ENCODE results near the gene NBEA. TPM values are rescaled to one million over a fixed set of nuclear protein-coding genes. Genes with fewer than 3 reads are reported as not detected.
"Not testable (repeated sequence)": the region's sequence is repeated elsewhere in the genome, so short reads cannot be mapped to it uniquely, and the experiment has no call there.

Gene NBEA
- total RNA-seq, 2 donors from 2014 or later = 2.6 to 3.8 TPM

- no peak for DNase-seq
- no peak overlapping the region for H3K27ac Mint-ChIP-seq
- no peaks in the 10 kb centered on the region for H3K27me3 Mint-ChIP-seq
- no peak for ATAC-seq
- H3K9me3 ChIP-seq (ENCODE audit: control insufficient read depth, low read length, poor library complexity, severe bottlenecking) = no peaks in the 10 kb centered on the region
- no peaks in the 10 kb centered on the region for H3K4me1 Mint-ChIP-seq
- H3K4me3 Mint-ChIP-seq = no peak overlapping the region
- no peaks in the 10 kb centered on the region for H3K36me3 Mint-ChIP-seq (ENCODE audit: low read depth)
Measured at GRCh38 chr13:35675651-35676050, 733.6 kb downstream of the NBEA start.

- H3K27ac Mint-ChIP-seq; H3K36me3 Mint-ChIP-seq (ENCODE audit: low read depth); H3K4me1 Mint-ChIP-seq; DNase-seq; ATAC-seq; H3K4me3 Mint-ChIP-seq; H3K27me3 Mint-ChIP-seq; H3K9me3 ChIP-seq (ENCODE audit: control insufficient read depth, low read length, poor library complexity, severe bottlenecking): not testable (repeated sequence)
Measured at GRCh38 chr13:35677863-35678262, 735.8 kb downstream of the NBEA start.

- H3K9me3 ChIP-seq (ENCODE audit: control insufficient read depth, low read length, poor library complexity, severe bottlenecking) = no peaks in the 10 kb centered on the region
- H3K36me3 Mint-ChIP-seq (ENCODE audit: low read depth) = no peaks in the 10 kb centered on the region
- DNase-seq (no peak), ATAC-seq (no peak)
- H3K27me3 Mint-ChIP-seq = no peaks in the 10 kb centered on the region
- no peak overlapping the region for H3K27ac Mint-ChIP-seq
- H3K4me1 Mint-ChIP-seq = no peaks in the 10 kb centered on the region
- H3K4me3 Mint-ChIP-seq = no peak overlapping the region
Measured at GRCh38 chr13:35681685-35682084, 739.6 kb downstream of the NBEA start.

GRCh38 chr13:35684432-35684831 is 742.4 kb downstream of the NBEA start:
- Mint-ChIP-seq H3K4me1 (no peaks in the 10 kb centered on the region), H3K27ac (no peak overlapping the region), H3K36me3 (ENCODE audit: low read depth) (no peaks in the 10 kb centered on the region), H3K27me3 (no peaks in the 10 kb centered on the region), H3K4me3 (no peak overlapping the region)
- ATAC-seq (no peak), DNase-seq (no peak)
- no peaks in the 10 kb centered on the region for H3K9me3 ChIP-seq (ENCODE audit: control insufficient read depth, low read length, poor library complexity, severe bottlenecking)

GRCh38 chr13:35687336-35687735 is 745.3 kb downstream of the NBEA start:
- Mint-ChIP-seq H3K36me3 (ENCODE audit: low read depth) (no peaks in the 10 kb centered on the region), H3K4me3 (no peak overlapping the region), H3K4me1 (no peaks in the 10 kb centered on the region), H3K27ac (no peak overlapping the region), H3K27me3 (no peaks in the 10 kb centered on the region)
- ATAC-seq (no peak), DNase-seq (no peak)
- no peaks in the 10 kb centered on the region for H3K9me3 ChIP-seq (ENCODE audit: control insufficient read depth, low read length, poor library complexity, severe bottlenecking)

- H3K27ac Mint-ChIP-seq = no peak overlapping the region
- no peaks in the 10 kb centered on the region for H3K36me3 Mint-ChIP-seq (ENCODE audit: low read depth)
- no peak for DNase-seq
- H3K4me1 Mint-ChIP-seq = no peaks in the 10 kb centered on the region
- no peaks in the 10 kb centered on the region for H3K27me3 Mint-ChIP-seq
- no peaks in the 10 kb centered on the region for H3K9me3 ChIP-seq (ENCODE audit: control insufficient read depth, low read length, poor library complexity, severe bottlenecking)
- H3K4me3 Mint-ChIP-seq = no peak overlapping the region
- ATAC-seq = no peak
Measured at GRCh38 chr13:35690581-35691207, 748.6 kb downstream of the NBEA start.

GRCh38 chr13:35693134-35693784 is 751.2 kb downstream of the NBEA start:
- Mint-ChIP-seq H3K36me3 (ENCODE audit: low read depth) (no peaks in the 10 kb centered on the region), H3K4me3 (no peak overlapping the region), H3K27ac (no peak overlapping the region), H3K4me1 (no peaks in the 10 kb centered on the region), H3K27me3 (no peaks in the 10 kb centered on the region)
- H3K9me3 ChIP-seq (ENCODE audit: control insufficient read depth, low read length, poor library complexity, severe bottlenecking) = no peaks in the 10 kb centered on the region
- DNase-seq = no peak
- ATAC-seq = no peak

GRCh38 chr13:35694031-35694430 is 752.0 kb downstream of the NBEA start:
- H3K9me3 ChIP-seq (ENCODE audit: control insufficient read depth, low read length, poor library complexity, severe bottlenecking) = no peaks in the 10 kb centered on the region
- no peak for ATAC-seq
- H3K4me3 Mint-ChIP-seq = no peak overlapping the region
- no peak overlapping the region for H3K27ac Mint-ChIP-seq
- H3K27me3 Mint-ChIP-seq = no peaks in the 10 kb centered on the region
- no peaks in the 10 kb centered on the region for H3K36me3 Mint-ChIP-seq (ENCODE audit: low read depth)
- DNase-seq = no peak
- H3K4me1 Mint-ChIP-seq = no peaks in the 10 kb centered on the region

- Mint-ChIP-seq H3K4me3 (no peak overlapping the region), H3K27me3 (peaks cover 7% of the 10 kb centered on the region), H3K27ac (no peak overlapping the region), H3K36me3 (ENCODE audit: low read depth) (no peaks in the 10 kb centered on the region), H3K4me1 (no peaks in the 10 kb centered on the region)
- ATAC-seq (no peak), DNase-seq (no peak)
- H3K9me3 ChIP-seq (ENCODE audit: control insufficient read depth, low read length, poor library complexity, severe bottlenecking) = no peaks in the 10 kb centered on the region
Measured at GRCh38 chr13:35694549-35695447, 752.7 kb downstream of the NBEA start.

- no peaks in the 10 kb centered on the region for H3K9me3 ChIP-seq (ENCODE audit: control insufficient read depth, low read length, poor library complexity, severe bottlenecking)
- Mint-ChIP-seq H3K4me3 (no peak overlapping the region), H3K36me3 (ENCODE audit: low read depth) (no peaks in the 10 kb centered on the region), H3K27ac (no peak overlapping the region), H3K27me3 (peaks cover 7% of the 10 kb centered on the region), H3K4me1 (no peaks in the 10 kb centered on the region)
- no peak for ATAC-seq
- DNase-seq = no peak
Measured at GRCh38 chr13:35695448-35695770, 753.3 kb downstream of the NBEA start.

- no peak overlapping the region for H3K27ac Mint-ChIP-seq
Measured at GRCh38 chr13:35697186-35697730, 755.2 kb downstream of the NBEA start.

GRCh38 chr13:35698911-35699576 is 757.0 kb downstream of the NBEA start:
- Mint-ChIP-seq H3K36me3 (ENCODE audit: low read depth) (no peaks in the 10 kb centered on the region), H3K27ac (no peak overlapping the region), H3K4me3 (no peak overlapping the region), H3K4me1 (no peaks in the 10 kb centered on the region), H3K27me3 (peaks cover 7% of the 10 kb centered on the region)
- DNase-seq = no peak
- no peaks in the 10 kb centered on the region for H3K9me3 ChIP-seq (ENCODE audit: control insufficient read depth, low read length, poor library complexity, severe bottlenecking)
- no peak for ATAC-seq

More at GRCh38 chr13:35697186-35697730, 755.2 kb downstream of the NBEA start:
- H3K36me3 Mint-ChIP-seq (ENCODE audit: low read depth) = no peaks in the 10 kb centered on the region
- DNase-seq (no peak), ATAC-seq (no peak)
- H3K27me3 Mint-ChIP-seq = peaks cover 7% of the 10 kb centered on the region
- H3K4me1 Mint-ChIP-seq = no peaks in the 10 kb centered on the region
- no peak overlapping the region for H3K4me3 Mint-ChIP-seq
- H3K9me3 ChIP-seq (ENCODE audit: control insufficient read depth, low read length, poor library complexity, severe bottlenecking) = no peaks in the 10 kb centered on the region

Data from T-helper 17 cell (primary cell).